OCI-M1 (cell line): ENCODE measurements around the gene SERP2.

Source experiments
- DNase-seq: peaks from one replicate; lab custom pipeline; 2025; lab: John Stamatoyannopoulos, UW

Gene SERP2

GRCh38 chr13:44359983-44360375, 13.6 kb upstream of the SERP2 start:
- no peak for DNase-seq

DNA sequence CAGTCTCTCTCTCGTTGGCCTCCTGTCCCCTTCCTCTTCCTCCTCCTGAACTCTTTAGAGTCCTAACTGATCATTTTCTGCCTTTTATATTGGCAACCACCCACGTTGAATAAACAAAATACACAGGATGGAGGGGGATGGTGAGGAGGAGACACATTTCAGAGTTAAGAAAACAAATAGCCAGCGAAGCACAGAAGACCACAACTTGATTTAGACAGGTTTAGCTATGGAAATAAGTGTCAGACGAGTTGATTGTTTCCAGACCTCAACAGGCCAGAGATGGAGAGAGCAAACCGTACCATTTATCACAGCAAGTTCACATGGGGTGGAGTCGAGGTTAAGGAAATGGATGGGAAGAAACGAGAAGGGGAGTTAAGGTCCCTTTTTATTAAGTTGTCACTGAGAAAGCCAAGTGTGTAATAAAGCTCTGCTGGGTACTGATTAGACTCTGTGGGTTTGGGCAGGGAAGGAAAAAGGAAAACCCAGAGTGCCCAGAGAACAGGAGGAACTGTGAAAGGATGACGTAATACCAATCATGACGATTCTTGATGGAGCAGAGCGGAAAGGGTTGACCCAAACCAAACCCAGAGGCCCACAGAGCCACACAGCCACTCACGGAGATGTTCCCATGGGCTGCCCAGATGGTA, 11.1 kb upstream of the SERP2 start:
- DNase-seq: peak; percentile 66

DNA sequence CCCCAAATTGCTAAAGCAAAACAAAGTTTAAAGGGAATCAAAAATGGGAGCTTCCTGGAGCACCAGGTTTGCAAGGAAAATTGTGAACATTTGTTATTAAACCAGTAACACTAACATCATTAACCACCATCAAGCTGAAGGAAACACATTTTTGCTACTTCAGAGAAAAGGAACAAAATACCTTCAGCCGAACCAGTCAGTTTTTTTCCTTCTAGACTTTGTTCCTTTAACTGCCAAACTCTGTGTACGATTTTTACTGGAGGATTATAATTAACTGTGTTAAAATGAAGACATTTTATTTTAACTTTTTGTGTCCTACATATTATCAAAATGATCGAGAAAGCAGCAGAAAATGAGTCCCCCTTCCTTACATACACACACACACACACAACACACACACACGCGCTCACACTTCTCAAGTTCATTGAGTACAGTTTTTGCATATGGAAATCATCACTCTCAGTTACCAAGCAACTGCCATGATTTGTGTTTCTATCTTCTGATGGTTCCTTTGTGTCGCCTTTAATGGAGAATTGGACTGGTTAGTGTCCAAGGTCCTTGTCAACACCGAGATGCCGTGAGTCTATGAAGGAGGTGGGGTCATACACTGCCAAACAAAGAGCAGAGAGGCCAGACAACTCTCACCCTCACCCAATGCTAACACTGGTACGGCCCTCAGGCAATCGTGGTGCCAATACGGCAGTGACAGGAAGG, 9.8 kb upstream of the SERP2 start:
- DNase-seq: no peak

- no peak for DNase-seq
Observed at GRCh38 chr13:44364345-44365000, 9.2 kb upstream of the SERP2 start.

- DNase-seq: no peak
Observed at GRCh38 chr13:44365008-44365407, 8.6 kb upstream of the SERP2 start.

GRCh38 chr13:44365899-44366298, 7.7 kb upstream of the SERP2 start:
- no peak for DNase-seq

- peak; percentile 88 for DNase-seq
Observed at GRCh38 chr13:44368062-44368591, 5.5 kb upstream of the SERP2 start.

GRCh38 chr13:44368599-44369368, 4.8 kb upstream of the SERP2 start:
- DNase-seq: peak; percentile 57

GRCh38 chr13:44371421-44371820, 2.2 kb upstream of the SERP2 start:
- no peak for DNase-seq

- no peak for DNase-seq
Observed at GRCh38 chr13:44373247-44373600, 400 bp upstream of the SERP2 start.

- DNase-seq: no peak
Observed at GRCh38 chr13:44374348-44374712, 706 bp downstream of the SERP2 start.

DNA sequence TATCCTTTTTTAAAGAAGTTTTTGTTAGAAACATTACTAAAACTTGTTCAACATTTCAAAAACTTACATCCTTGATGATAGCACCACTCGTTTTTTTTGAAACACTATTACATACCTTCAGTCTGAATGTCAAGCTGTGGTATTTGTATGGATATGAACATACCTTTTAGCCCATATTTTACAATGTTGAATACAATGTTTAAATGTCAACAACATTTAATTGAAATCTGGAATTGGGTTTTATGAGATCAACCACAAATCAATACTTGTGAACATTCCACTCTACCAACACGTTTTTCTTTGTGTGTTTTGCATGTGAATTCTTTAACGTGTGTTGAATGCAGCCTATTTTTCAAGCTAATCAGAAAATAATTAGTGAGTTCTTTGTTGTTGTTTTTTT, 4.7 kb downstream of the SERP2 start:
- no peak for DNase-seq

DNA sequence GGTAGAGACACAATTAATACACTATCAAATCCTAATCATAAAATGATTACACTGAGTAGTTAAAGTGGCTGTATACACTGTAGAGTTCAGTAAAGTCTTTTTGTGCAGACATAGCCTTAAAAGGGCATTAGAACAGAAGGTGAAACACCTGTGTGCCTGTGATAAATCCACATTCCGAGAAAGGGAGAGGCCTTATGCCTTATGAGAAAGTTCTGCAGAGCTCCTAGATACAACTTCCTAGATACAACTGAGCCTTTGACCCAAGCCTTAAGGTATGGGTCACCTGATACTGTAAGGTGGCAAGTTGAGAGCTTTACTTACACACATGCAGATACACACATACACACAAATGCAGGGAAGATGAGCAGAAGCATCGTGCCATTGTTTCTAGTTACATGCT, 6.3 kb downstream of the SERP2 start:
- no peak for DNase-seq

GRCh38 chr13:44380404-44381165, 7.0 kb downstream of the SERP2 start:
- DNase-seq: no peak

GRCh38 chr13:44382635-44383145, 9.1 kb downstream of the SERP2 start:
- DNase-seq: peak; percentile 95

- no peak for DNase-seq
Observed at GRCh38 chr13:44383945-44384344, 10.3 kb downstream of the SERP2 start.

- DNase-seq: no peak
Observed at GRCh38 chr13:44384778-44385177, 11.2 kb downstream of the SERP2 start.

DNA sequence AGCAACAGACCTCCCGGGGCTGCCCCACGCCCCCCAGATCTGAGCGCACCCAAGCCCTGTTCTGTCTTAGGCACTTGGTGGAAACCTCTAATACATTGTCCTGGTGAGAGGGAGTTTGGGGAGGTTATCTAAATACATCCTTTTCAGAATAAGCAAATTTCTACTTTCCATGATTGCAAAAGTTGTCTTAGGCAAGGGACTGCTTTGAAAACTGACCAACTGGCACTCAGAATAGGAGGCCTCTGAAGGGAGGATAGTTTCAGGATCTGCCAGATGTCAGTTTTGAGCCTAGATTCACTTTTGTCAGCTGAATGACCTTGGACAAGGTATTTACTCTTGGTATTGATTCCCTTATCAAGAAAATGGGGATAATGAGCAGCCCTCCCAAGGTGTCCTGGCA, 11.8 kb downstream of the SERP2 start:
- peak; percentile 49 for DNase-seq

DNA sequence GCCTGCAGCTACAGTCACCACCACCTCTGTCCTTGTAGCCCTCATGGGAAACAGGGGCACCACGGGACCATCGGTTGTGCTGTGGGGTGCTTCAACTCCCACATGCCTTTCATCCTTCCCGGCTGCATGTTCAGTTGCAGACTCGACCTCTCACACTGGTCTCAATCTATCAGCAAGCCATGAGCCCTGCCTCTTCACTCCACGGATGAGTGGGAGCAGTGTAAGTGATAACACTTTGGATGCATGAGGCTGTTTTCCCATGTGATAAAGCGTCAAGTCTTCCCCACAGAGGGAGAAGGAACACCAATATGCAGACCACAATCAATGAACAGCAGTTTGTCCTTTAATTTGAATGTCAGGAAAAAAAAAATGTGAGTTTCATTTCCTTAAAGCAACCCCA, 12.2 kb downstream of the SERP2 start:
- DNase-seq: peak; percentile 56

GRCh38 chr13:44386913-44387556, 13.4 kb downstream of the SERP2 start:
- peak; percentile 97 for DNase-seq
